HG02970 (cell line): ENCODE measurements around the gene MAGOH.
"Not testable (repeated sequence)": the region's sequence is repeated elsewhere in the genome, so short reads cannot be mapped to it uniquely, and the experiment has no call there.

ENCODE experiments used
- ATAC-seq: cut with Tn5 transposase; IDR thresholded peaks from one replicate; pipeline ENCODE4 v1.9.1; 2021; ENCODE audit warnings: mild to moderate bottlenecking, moderate library complexity, moderate number of reproducible peaks; ENCODE audit not compliant: unreplicated experiment, low FRiP score

The MAGOH gene

DNA sequence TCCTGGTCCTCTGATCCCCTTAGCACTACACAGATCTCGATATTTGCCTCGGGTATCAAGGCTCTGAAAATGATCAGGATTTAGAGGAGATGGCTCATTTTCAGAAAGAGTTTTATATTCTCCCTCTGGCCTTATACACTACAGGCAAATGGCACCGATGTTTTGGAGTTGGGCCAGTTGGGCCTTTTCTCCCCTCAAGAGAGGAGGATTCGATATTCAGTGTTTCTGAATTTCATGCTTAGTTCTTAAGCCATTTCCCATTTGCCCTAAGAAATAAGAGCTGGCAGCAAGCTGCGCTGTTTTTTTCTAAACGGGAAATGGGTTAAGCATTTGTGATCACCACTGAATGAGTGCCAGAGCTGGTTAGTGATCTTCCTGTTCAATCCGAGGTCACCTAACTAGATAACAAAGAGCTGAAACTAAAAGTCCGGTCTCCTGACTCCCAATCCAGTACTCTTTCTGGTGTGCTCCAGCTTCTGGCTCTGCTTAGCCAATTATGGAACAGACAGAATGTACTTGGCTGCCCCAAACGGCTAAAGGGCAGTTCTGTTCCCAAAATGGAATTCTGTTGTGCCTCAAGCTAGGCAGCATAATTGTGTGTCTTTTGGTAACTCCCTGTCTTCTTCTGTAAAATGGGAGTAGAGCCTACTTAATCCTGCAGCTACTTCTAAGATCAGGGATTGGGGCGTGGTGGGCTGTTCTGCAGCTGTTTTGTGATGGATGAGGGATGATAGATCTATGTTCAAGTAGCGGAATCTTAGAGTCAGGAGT lies 42.9 kb downstream of the MAGOH start:
- ATAC-seq = no peak

- no peak for ATAC-seq
These were observed 48.1 kb downstream of the MAGOH start for GRCh38 chr1:53190210-53190611.

DNA sequence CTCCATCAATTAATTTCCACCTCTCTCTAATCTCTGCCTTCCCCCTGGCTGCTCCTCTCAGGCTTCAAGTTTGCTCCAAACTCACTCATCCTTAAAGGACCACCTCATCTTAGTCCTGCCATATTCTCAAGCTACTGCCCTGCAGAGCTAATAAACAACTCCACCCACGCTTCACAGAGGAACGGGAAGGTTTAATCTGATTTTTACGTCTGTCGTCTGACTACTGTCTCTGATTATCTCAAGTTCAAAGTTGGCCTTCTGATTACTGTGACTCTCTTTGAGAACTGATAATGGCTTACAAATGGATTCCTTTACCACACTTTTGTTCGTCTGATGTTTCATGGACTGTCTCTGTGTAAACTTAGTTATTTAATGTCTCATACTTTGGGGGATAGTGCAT lies 49.3 kb downstream of the MAGOH start:
- no peak for ATAC-seq

DNA sequence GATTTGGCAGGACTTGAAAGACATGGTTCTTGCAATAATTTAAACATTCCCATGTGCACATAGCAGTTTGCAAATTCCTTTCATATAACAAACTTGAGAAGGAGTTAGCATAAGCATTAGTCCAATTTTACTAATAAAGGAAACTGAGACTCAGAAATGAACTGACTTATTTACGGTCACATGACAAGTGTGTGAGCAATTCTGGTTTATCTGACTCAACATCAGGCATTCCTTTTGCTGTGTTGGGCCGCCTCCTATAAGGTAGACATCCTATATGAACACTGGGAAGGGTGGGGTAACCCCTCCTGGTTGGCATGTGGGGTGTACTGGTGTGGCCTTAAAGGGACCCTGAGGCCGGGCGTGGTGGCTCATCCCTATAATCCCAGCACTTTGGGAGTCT lies 50.2 kb downstream of the MAGOH start:
- ATAC-seq = no peak

- no peak for ATAC-seq
These were observed 50.9 kb downstream of the MAGOH start for GRCh38 chr1:53187401-53187800.

GRCh38 chr1:53186533-53186932 lies 51.8 kb downstream of the MAGOH start:
- no peak for ATAC-seq

GRCh38 chr1:53185955-53186297 lies 52.4 kb downstream of the MAGOH start:
- not testable (repeated sequence) for ATAC-seq

- ATAC-seq = no peak
These were observed 55.0 kb downstream of the MAGOH start for GRCh38 chr1:53183095-53183990.

GRCh38 chr1:53182716-53183094 lies 55.6 kb downstream of the MAGOH start:
- no peak for ATAC-seq

GRCh38 chr1:53182111-53182593 lies 56.2 kb downstream of the MAGOH start:
- no peak for ATAC-seq

DNA sequence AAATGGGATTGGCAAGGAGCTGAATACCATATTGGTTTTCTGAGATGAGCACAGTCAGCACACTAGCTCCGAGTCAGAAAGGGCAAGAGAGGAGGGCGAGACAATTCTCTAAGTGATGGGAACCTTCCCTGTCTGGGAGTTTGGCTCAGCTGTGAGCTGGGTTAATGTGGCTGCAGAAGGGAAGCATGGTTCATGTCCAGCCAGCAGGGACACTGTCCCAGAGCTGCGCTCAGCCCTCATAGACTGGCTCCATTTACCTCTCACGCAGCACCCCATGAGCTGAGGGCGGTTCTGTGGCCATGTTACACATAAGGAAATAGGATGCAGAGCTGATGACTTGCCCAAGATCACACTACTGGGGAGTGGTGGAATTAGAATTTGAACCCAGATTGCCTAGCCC lies 57.4 kb downstream of the MAGOH start:
- ATAC-seq = no peak

DNA sequence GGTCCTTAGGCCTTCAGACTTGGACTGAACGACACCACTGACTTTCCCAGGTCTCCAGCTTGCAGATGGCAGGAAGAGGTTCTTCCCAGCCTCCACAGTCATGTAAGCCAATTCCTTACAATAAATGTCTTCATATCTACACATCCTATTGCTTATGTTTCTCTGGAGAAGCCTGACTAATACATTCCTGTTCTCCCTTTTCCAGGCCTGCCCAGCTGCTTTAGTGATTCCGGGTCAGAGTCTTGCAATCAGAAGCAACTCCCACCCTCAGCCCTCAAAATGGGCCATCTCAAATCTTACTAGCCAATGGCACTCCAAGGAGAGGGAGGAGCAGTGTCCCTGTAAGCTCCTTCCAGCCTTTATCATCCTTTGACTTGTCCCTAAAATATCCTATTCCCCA lies 58.1 kb downstream of the MAGOH start:
- ATAC-seq = no peak
